Measurements from ENCODE around the gene GPN3. TPM values are rescaled to one million over a fixed set of nuclear protein-coding genes. Genes with fewer than 3 reads are reported as not detected.
A peak's percentile ranks its signal among the peaks of the same experiment; 100 is the strongest.

Gene GPN3
- total and polyA plus RNA-seq, 10 of the 15 experiments (the other 5 are each of a cell fraction or from before 2014, with no cell fraction given), result 27.1 to 117 (median 53.5) TPM

DNA sequence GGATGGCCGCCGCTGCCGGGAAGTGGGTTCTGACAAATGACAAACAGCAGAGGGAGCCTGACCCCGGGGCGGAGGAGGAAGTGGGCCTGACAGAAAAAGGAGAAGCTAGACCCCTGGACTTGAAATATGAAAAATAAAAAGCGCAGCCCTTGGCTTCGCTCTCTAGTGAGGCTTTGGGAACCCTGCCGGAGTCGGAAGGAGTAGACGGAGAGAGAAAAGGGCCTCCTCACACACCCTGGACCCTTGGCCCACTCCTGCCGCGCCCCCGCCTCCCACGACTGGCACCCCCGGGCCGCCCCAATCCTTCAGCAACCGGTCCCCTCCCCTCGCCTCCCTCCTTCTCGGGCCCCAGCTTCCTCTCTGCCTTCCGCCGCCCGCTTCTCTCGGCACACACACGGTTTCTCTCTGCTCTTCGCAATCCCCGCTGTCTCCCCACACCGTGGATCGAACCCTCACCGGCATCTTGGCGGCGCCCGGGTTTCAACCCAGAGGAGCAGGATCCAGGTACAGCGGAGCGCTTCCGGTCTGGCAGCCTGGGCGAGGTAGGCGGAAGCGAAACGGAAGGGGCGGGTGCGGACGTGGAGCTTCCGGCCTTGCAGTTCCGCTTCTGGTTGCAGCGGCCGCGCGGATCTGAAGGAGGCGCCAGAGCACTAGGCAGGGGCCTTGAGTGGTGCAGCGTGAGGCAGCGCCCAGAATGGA, 18.1 kb downstream of the GPN3 start, which contains the start of gene ARPC3 (continued):
- TF ChIP-seq, protein P1, sequence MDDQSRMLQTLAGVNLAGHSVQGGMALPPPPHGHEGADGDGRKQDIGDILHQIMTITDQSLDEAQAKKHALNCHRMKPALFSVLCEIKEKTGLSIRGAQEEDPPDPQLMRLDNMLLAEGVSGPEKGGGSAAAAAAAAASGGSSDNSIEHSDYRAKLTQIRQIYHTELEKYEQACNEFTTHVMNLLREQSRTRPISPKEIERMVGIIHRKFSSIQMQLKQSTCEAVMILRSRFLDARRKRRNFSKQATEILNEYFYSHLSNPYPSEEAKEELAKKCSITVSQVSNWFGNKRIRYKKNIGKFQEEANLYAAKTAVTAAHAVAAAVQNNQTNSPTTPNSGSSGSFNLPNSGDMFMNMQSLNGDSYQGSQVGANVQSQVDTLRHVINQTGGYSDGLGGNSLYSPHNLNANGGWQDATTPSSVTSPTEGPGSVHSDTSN (IDR thresholded peaks at IDR 0.05; ENCODE audit: insufficient replicate concordance, low read depth, low read length), result peak; percentile 4
- TF ChIP-seq WRNIP1 (IDR thresholded peaks at IDR 0.05; ENCODE audit: borderline replicate concordance, low read depth, low read length), result no peak
- peak; percentile 79; the same call in 1 of the 2 replicates for TF ChIP-seq ZNF207 (IDR thresholded peaks at IDR 0.05; ENCODE audit: borderline replicate concordance)
- TF ChIP-seq MXI1 (IDR thresholded peaks at IDR 0.05; ENCODE audit: low read depth, low read length), result no peak; the same call in 1 of the 2 replicates
- no peak for TF ChIP-seq MYB (IDR thresholded peaks at IDR 0.05; ENCODE audit: borderline replicate concordance, low read depth, low read length)
- TF ChIP-seq, protein P2, sequence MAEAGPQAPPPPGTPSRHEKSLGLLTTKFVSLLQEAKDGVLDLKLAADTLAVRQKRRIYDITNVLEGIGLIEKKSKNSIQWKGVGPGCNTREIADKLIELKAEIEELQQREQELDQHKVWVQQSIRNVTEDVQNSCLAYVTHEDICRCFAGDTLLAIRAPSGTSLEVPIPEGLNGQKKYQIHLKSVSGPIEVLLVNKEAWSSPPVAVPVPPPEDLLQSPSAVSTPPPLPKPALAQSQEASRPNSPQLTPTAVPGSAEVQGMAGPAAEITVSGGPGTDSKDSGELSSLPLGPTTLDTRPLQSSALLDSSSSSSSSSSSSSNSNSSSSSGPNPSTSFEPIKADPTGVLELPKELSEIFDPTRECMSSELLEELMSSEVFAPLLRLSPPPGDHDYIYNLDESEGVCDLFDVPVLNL (IDR thresholded peaks at IDR 0.05; ENCODE audit: low read depth, low read length), result no peak
- TF ChIP-seq SREBF1 (IDR thresholded peaks at IDR 0.05; ENCODE audit: low read length), result no peak
- TF ChIP-seq SUPT20H (IDR thresholded peaks at IDR 0.05; ENCODE audit: borderline replicate concordance, control insufficient read depth, low read depth, low read length), result no peak
- TF ChIP-seq, protein P3, sequence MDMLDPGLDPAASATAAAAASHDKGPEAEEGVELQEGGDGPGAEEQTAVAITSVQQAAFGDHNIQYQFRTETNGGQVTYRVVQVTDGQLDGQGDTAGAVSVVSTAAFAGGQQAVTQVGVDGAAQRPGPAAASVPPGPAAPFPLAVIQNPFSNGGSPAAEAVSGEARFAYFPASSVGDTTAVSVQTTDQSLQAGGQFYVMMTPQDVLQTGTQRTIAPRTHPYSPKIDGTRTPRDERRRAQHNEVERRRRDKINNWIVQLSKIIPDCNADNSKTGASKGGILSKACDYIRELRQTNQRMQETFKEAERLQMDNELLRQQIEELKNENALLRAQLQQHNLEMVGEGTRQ (IDR thresholded peaks at IDR 0.05; ENCODE audit: borderline replicate concordance, low read depth, low read length), result no peak
- no peak; the same call in 1 of the 2 replicates for TF ChIP-seq MTA2 (IDR thresholded peaks at IDR 0.05; ENCODE audit: low read depth)
- TF ChIP-seq HCFC1 (IDR thresholded peaks at IDR 0.05; ENCODE audit: low read length), result peak; percentile 48; the same call in 1 of the 2 replicates
- TF ChIP-seq CEBPB (IDR thresholded peaks at IDR 0.05; ENCODE audit: borderline replicate concordance in 1 of 2, low read depth in 2 of 2, low read length in 2 of 2), result no peak
